Vagina (tissue), 2 donors: ENCODE measurements around the gene KRTAP10-8. TPM values are rescaled to one million over a fixed set of nuclear protein-coding genes. Genes with fewer than 3 reads are reported as not detected.
"Not testable (repeated sequence)": the region's sequence is repeated elsewhere in the genome, so short reads cannot be mapped to it uniquely, and the experiment has no call there.

Source experiments
- DNase-seq, 2 donors: peaks; one replicate each; pipeline ENCODE4 v3.0.0-alpha.2; 2017; ENCODE audit errors: extremely low spot score in 2 of 2
- H3K27ac ChIP-seq: fragments of 200-600 bp; sonication (generic); one replicate; pipeline ENCODE4 v1.5.1; 2019
- H3K27me3 ChIP-seq: fragments of 200-600 bp; sonication (generic); one replicate; pipeline ENCODE4 v1.5.1; 2019
- H3K36me3 ChIP-seq, 2 donors: fragments of 200-600 bp; sonication (generic); one replicate each; pipeline ENCODE4 v1.5.1; 2017 to 2019
- H3K4me1 ChIP-seq: fragments of 200-600 bp; sonication (generic); one replicate; pipeline ENCODE4 v1.5.1; 2019
- H3K4me3 ChIP-seq, 2 donors: fragments of 200-600 bp; sonication (generic); 1 replicate in 1 of 2; 2 replicates in 1 of 2; pipeline ENCODE4 v1.5.1; 2016 to 2019
- H3K9me3 ChIP-seq: fragments of 200-600 bp; sonication (generic); one replicate; pipeline ENCODE4 v1.5.1; 2019
- POLR2A ChIP-seq, 2 donors: fragments of 450-650 bp; IDR thresholded peaks; one replicate each; pipeline ENCODE4 v1.6.1; 2017; ENCODE audit warnings: antibody characterized with exemption in 2 of 2, mild to moderate bottlenecking in 2 of 2, moderate library complexity in 2 of 2
- POLR2AphosphoS5 ChIP-seq, 2 donors: sonication (generic); formaldehyde crosslinking; IDR thresholded peaks; one replicate each; pipeline ENCODE4 v1.9.0; 2017; ENCODE audit warnings: antibody characterized with exemption in 2 of 2, mild to moderate bottlenecking in 2 of 2, low read depth in 1 of 2; ENCODE audit not compliant: insufficient read depth in 1 of 2
- intact Hi-C: fragments of 100-400 bp; cut with DNase I; formaldehyde crosslinking; loops from one replicate; pipeline ENCODE4 v1.15.1; 2023
- total RNA-seq: library from RNA; depleted of rRNA; stranded (reverse); fragments of >200 nt; gene quantifications from one replicate; pipeline ENCODE4 v1.2.3, GENCODE V29; 2016
- TF ChIP-seq, protein P1 (sequence below), 3 experiments: fragments of 450-650 bp in 2 of 3; fragments of 200-600 bp in 1 of 3; sonication (generic) in 1 of 3; IDR thresholded peaks; one replicate each; pipeline ENCODE4 v1.5.1; 2017 to 2019; ENCODE audit warnings: antibody characterized with exemption in 3 of 3, mild to moderate bottlenecking in 2 of 3, moderate library complexity in 2 of 3

The KRTAP10-8 gene
- total RNA-seq, 1 donor from 2014 or later: not detected

DNA sequence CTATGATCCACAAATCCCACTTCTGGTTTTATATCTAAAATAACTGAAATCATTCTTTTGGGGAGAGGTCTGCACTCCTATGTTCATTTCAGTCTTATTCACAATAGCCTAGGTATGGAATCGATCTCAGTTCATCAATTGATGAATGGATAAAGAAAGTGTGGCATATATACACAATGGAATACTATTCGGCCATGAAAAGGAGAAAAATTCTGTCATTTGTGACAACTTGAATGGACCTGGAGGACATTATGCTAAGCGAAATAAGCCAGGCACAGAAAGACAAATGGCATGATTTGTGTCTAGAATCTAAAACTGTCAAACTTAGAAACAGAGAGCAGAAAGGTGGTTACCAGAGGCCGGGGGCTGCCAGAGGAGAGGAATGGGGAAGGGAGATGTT is 5.4 kb upstream of the KRTAP10-8 start:
- Histone ChIP-seq H3K9me3 (no peaks in the 10 kb centered on the region), H3K27ac (no peak overlapping the region), H3K4me3 (no peak overlapping the region), H3K27me3 (no peaks in the 10 kb centered on the region), H3K36me3 (no peaks in the 10 kb centered on the region), H3K4me1 (no peaks in the 10 kb centered on the region)
- DNase-seq: no peak
- intact Hi-C loops: no loop called here
- TF ChIP-seq POLR2AphosphoS5 (IDR thresholded peaks at IDR 0.05; ENCODE audit: insufficient read depth in 1 of 2, low read depth in 1 of 2): no peak
- TF ChIP-seq POLR2A (IDR thresholded peaks at IDR 0.05): no peak
- TF ChIP-seq, protein P1, sequence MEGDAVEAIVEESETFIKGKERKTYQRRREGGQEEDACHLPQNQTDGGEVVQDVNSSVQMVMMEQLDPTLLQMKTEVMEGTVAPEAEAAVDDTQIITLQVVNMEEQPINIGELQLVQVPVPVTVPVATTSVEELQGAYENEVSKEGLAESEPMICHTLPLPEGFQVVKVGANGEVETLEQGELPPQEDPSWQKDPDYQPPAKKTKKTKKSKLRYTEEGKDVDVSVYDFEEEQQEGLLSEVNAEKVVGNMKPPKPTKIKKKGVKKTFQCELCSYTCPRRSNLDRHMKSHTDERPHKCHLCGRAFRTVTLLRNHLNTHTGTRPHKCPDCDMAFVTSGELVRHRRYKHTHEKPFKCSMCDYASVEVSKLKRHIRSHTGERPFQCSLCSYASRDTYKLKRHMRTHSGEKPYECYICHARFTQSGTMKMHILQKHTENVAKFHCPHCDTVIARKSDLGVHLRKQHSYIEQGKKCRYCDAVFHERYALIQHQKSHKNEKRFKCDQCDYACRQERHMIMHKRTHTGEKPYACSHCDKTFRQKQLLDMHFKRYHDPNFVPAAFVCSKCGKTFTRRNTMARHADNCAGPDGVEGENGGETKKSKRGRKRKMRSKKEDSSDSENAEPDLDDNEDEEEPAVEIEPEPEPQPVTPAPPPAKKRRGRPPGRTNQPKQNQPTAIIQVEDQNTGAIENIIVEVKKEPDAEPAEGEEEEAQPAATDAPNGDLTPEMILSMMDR (IDR thresholded peaks at IDR 0.05): no peak

DNA sequence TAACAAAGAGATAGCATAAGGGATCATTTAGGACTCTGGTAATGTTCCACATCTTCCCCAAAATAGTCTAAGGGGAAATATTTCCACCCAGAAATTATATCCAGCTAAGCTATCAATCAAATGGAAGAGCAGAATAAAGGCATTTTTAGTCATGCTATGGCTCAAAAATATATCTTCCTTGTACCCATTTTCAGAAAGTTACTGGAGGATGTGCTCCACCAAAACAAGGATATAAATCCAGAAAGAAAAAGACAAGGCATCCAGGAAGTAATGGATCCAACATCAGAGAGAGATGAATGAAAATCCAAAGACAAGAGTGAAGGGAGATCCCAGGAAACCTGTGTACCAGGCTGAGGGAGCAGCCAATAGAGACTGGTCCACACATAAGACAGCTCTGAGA is 2.7 kb upstream of the KRTAP10-8 start:
- intact Hi-C loops: no loop called here
- peaks cover 5% of the 10 kb centered on the region for H3K9me3 ChIP-seq
- TF ChIP-seq, protein P1 (IDR thresholded peaks at IDR 0.05): no peak
- TF ChIP-seq POLR2A (IDR thresholded peaks at IDR 0.05) (no peak), POLR2AphosphoS5 (IDR thresholded peaks at IDR 0.05; ENCODE audit: insufficient read depth in 1 of 2, low read depth in 1 of 2) (no peak)
- DNase-seq: no peak
- H3K4me1 ChIP-seq: no peaks in the 10 kb centered on the region
- no peak overlapping the region for H3K4me3 ChIP-seq
- H3K27ac ChIP-seq: no peak overlapping the region
- no peaks in the 10 kb centered on the region for H3K36me3 ChIP-seq
- H3K27me3 ChIP-seq: no peaks in the 10 kb centered on the region

DNA sequence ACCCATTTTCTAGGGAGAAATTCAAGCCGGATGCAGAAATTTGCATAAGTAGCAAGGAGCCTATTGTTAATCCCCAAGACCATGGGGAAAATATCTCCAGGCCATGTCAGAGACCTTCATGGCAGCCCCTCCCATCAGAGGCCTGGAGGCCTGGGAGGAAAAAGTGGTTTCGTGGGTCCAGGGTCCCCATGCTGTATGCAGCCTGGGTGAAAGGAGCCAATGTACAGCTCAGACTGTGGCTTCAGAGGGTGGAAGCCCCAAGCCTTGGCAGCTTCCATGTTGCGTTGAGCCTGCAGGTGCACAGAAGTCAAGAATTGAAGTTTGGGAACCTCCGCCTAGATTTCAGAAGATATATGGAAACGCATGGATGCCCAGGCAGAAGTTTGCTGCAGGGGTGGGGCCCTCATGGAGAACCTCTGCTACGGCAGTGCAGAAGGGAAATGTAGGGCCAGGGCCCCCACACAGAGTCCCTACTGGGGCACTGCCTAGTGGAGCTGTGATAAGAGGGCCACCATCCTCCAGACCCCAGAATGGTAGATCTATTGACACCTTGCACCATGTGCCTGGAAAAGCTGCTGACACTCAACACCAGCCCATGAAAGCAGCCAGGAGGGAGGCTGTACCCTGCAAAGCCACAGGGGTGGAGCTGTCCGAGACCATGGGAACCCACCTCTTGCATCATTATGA is 1.6 kb upstream of the KRTAP10-8 start:
- not testable (repeated sequence) for H3K4me3 ChIP-seq

DNA sequence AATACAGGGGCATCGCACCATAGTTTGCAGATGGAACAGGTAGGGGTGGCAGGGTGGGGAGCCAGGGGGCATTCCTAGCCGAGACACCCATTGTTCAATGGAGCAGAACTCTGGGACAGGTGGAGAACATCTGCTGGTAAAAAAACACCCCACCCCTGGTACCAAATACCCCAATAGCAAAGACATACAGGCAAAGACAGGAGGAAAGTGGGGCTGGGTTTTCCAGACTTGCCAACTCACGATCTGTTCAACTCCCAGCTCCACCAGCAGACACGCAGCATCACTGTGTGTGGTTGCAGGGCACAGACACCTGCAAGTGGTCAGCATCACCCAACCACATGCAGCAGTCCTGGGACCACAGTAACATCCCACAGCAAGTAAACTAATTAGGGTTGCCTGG is 328 bp upstream of the KRTAP10-8 start:
- no peak overlapping the region for H3K4me3 ChIP-seq
- H3K27me3 ChIP-seq: no peaks in the 10 kb centered on the region
- no peaks in the 10 kb centered on the region for H3K4me1 ChIP-seq
- intact Hi-C loops: no loop called here
- H3K27ac ChIP-seq: no peak overlapping the region
- no peaks in the 10 kb centered on the region for H3K36me3 ChIP-seq
- H3K9me3 ChIP-seq: peaks cover 5% of the 10 kb centered on the region
- TF ChIP-seq POLR2AphosphoS5 (IDR thresholded peaks at IDR 0.05; ENCODE audit: insufficient read depth in 1 of 2, low read depth in 1 of 2) (no peak), POLR2A (IDR thresholded peaks at IDR 0.05) (no peak)
- TF ChIP-seq, protein P1 (IDR thresholded peaks at IDR 0.05): no peak
- DNase-seq: peak in 1 of 2 donors; percentile 58

More for the DNA sequence above, 1.6 kb upstream of the KRTAP10-8 start:
- DNase-seq, H3K27ac ChIP-seq, H3K9me3 ChIP-seq, intact Hi-C loops, H3K4me1 ChIP-seq, H3K27me3 ChIP-seq, H3K36me3 ChIP-seq: not testable (repeated sequence)

DNA sequence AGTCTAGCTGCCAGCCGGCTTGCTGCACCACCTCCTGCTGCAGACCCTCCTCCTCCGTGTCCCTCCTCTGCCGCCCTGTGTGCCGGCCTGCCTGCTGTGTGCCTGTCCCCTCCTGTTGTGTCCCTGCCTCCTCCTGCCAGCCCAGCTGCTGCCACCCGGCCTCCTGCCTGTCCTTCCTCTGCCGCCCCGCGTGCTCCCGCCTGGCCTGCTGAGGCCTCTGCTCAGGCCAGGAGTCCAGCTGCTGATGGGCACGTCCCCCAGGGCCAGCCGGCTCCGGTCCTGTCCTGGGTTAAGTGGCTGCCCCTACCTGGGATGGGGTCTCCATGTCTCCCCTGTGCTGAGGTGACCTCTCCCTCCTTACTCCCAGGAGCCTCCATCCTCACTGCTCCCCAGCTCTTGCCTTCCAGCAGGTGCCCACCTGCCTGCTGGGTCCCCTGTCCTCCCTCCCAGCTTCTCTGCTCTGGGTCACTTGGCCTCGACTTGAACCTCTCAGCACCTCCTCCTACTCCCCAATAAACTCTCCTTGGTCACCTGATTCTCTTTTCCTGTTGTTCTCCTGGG is 870 bp downstream of the KRTAP10-8 start:
- peak in 1 of 2 donors; percentile 94 for DNase-seq
- H3K27me3 ChIP-seq: no peaks in the 10 kb centered on the region
- no peak overlapping the region for H3K27ac ChIP-seq
- peaks cover 5% of the 10 kb centered on the region for H3K9me3 ChIP-seq
- intact Hi-C loops: no loop called here
- no peaks in the 10 kb centered on the region for H3K4me1 ChIP-seq
- TF ChIP-seq POLR2AphosphoS5 (IDR thresholded peaks at IDR 0.05; ENCODE audit: insufficient read depth in 1 of 2, low read depth in 1 of 2): no peak
- TF ChIP-seq POLR2A (IDR thresholded peaks at IDR 0.05): no peak
- TF ChIP-seq, protein P1 (IDR thresholded peaks at IDR 0.05): no peak
- H3K36me3 ChIP-seq: no peaks in the 10 kb centered on the region
- no peak overlapping the region for H3K4me3 ChIP-seq
